ENCODE data around the gene KIF25. TPM values are rescaled to one million over a fixed set of nuclear protein-coding genes. Genes with fewer than 3 reads are reported as not detected.
"Not testable (repeated sequence)": the region's sequence is repeated elsewhere in the genome, so short reads cannot be mapped to it uniquely, and the experiment has no call there.

Gene KIF25
- total RNA-seq, 1 donor from 2014 or later = 0.05 TPM

DNA sequence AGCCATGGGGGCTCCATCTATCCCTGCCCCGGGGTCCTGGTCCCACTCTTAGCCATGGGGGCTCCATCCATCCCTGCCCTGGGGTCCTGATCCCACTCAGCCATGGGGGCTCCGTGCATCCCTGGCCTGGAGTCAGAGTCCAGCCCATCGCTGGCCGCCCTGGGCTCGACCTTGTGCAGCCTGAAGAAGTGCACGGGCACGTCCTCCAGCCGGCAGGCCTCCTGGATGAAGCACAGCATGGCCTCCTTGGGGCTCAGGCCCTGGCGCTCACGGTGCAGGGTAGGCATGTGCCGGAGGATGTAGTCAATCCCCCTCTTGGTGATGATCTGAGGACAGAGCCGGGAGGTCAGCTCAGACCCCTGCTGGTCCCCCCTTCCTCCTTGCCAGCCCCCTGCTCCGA lies 66.0 kb downstream of the KIF25 start:
- no peak for DNase-seq (ENCODE audit: low read depth)

DNA sequence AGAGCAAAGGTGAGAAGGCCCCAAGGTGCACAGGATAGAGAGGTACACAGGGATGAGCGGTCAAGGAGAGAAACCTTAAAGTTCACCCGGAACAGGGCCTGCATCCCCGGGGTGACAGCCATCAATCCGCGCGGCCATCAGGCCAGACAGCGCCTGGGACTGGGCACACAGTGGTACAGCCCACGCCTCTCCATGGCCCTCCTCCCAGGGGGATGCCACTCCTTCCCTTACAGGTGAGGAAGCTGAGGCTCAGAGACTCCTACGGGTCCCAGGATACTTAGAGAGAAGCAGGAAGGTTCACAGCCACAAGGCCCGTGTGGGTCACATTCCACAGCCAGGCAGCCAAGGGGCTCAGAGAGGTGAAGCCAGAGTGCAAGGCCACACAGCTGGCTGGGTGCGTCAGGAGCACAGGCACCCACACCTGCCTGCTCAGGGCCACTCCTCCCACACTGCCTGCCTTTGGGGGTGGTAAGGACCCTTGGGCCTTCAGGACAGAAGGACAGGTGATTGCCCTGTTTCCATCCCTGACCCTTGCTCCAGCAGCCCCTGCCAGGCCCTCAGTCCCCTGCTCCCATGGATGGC lies 66.8 kb downstream of the KIF25 start:
- no peak for DNase-seq (ENCODE audit: low read depth)

DNA sequence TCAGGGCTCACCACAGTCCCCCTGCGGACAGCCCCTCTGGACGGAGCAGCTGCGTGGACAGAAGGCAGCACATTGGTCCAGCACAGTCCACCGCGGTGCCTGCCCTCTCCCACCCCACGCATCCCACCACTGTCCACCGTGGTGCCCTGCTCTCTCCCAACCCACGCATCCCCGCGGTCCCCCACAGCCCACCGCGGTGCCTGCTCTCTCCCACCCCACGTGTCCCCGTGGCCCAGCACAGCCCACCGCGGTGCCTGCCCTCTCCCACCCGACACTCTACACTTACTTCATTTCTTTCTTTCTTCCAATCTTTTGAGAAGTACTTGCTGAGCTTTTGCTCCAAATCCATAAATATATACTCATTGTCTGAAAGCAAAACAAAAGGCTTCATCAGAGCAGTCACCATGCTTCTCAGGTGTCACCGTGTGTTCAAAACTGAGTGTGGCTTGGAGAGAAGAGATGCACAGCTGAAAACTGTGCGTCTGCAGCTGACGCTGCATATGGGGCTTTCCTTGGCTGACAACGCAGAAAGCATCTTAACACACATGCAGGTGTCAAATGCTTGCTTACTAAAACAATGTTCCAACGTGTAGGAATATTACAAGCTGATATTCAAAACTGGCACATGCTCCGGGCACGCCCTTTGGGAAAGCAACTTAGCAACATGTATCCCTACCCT lies 69.7 kb downstream of the KIF25 start:
- no peak for DNase-seq (ENCODE audit: low read depth)

DNA sequence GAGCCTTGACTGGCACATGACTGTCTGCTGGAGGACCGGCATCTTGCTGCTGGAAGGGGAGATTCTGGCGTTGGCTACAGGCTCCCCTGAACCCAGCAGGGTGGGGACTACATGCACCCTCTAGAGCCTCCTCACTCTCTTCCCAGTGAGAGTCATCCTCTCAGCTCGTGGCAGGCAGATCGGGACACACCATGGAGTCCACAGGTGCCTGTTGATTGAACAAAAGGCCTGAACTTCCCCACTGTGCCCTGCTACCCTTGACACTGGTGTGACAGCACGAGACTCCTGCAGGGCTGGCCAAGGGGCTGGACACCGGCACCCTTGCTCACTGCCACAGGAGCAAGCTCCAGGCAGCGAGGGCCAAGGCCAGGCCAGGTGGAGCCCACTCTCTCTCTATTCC lies 73.3 kb downstream of the KIF25 start:
- no peak for DNase-seq (ENCODE audit: low read depth)

DNA sequence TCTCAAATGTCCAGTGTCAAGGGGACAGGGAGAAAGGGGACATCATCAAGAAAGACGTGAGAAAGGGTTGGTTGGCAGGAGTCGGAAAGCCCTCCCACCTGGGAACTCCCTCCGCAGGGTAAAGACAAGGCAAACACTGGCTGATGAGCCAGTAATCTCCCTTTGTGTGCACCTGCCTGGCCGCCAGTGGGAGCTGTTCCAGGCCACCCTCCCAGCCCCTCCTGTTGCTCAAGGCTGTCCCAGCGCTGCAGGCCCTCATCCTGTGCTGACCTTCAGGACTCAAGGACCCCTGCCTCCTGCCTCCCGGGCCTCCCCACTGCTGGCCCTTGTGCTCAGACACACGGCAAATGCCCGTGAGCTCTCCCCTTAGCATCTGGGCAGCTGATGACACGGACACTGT lies 74.1 kb downstream of the KIF25 start:
- DNase-seq (ENCODE audit: low read depth) = no peak

DNA sequence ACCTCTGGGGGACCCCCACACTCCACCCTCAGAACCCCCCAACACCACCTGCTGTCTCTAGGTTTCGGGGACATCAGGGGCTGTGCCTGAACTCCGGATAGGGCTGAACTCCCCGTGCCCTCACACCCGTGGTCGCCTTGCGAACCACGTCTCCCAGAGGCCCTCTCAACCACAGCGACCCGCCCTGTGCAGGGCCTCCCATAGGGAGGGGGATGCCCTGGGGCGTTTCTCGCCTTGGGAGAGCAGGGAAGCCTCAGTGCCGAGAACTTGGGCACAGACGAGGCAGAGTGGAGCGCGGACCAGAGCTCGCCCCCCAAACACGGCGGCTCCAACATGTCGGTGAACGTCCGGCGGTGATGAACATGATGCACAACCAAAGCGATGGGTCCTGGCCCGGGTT lies 74.8 kb downstream of the KIF25 start:
- no peak for DNase-seq (ENCODE audit: low read depth)

DNA sequence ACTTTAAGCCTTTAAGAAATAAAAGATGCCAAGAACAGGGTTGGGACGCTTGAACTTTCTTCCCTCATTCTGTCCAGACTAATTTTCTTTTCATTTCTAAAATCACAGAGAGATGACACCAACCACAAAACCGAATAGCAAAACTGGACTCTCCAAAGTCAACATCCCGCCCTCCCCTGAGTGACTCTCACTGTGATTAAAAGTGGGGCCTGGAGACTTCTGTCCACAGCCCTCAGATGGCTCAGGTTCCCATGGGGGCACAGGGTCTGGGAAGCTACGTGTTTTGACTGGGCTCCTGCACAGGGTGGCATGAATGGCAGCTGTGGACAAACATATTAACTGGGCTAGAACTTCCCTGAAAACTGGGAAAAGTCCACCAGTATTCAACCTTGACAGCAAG lies 75.3 kb downstream of the KIF25 start:
- no peak for DNase-seq (ENCODE audit: low read depth)

DNA sequence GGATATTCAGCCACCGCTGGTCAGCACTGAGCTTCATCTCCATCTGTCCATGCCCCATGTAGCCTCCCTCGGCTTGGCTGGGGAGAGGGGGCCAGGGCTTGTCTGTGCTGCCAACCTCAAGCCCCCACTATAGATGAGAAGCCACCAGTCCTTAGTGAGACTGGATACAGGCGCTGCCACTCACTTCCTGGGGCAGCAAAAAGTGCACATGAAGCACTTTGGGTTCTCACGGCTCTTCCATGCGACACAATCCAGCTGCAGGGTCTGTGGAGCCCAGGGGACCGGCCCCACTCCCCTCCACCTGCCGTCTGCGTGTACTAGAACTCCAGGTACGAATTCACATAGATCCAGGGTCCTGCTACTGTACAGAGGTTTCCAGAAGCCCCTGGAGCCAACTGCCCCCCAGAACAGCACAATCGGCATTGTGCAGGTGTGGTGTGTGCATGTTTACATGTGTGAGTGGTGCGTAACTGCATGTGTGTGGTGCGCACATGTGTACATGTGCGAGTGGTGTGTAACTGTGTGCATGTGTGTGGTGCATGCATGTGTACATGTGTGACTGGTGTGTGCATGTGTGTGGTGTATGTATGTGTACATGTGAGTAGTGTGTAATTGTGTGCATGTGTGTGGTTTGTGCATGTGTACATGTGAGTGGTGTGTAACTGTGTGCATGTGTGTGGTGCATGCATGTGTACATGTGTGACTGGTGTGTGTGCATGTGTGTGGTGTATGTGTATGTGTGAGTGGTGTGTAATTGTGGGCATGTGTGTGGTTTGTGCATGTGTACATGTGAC lies 76.7 kb downstream of the KIF25 start:
- DNase-seq (ENCODE audit: low read depth) = no peak

DNA sequence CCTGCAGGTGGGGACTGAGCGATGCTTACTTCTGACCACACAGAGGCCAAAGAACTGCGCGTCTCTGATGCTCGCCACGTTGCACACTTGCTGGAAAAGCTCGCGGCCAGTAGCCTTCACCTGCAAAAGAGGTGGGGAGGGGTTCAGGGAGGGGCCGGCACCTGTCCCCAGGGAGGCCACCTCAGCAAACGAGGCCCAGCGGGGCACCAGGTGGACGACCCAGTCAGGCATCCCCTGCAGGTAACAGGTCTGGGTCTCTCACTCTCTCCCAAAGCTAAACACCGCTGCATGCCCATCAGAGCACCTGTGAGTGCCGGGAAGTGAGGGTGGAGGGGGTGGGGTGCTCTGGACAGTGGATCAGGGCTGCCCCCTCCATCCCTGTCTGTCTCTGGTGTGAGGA lies 77.7 kb downstream of the KIF25 start:
- no peak for DNase-seq (ENCODE audit: low read depth)

DNA sequence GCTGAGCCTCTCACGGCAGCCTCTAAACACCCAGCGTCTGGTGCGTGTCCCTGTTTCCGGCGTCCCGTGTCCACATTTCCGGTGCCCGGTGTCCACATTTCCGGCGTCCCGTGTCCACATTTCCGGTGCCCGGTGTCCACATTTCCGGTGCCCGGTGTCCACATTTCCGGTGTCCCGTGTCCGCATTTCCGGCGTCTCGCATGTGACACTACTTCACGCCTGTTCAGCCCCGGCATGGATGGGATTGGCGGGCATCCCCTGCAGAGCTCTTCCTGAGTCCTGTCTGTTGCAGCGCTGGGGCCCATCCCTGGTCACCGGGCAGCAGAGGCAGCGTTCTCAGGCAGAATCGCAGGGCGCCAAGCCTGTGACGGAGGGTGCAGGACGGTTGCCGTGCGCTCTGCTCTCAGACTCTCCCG lies 78.3 kb downstream of the KIF25 start:
- no peak for DNase-seq (ENCODE audit: low read depth)

DNA sequence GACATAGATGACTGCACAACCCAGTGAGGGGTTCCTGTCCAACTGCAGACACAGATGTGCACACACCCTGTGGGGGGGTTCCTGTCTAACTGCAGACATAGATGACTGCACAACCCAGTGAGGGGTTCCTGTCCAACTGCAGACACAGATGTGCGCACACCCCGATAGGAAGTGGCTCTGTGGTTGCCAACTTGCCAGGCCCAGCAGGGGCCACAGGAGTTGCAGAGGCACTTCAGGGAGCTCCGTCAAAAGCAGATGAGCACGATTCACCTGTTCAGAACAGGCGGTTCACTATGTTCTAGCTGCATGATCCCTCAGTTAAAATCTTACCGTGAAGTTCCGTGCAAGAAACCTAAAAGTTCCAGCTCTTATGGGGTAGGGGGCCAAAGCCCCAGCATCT lies 79.9 kb downstream of the KIF25 start:
- not testable (repeated sequence) for DNase-seq (ENCODE audit: low read depth)

DNA sequence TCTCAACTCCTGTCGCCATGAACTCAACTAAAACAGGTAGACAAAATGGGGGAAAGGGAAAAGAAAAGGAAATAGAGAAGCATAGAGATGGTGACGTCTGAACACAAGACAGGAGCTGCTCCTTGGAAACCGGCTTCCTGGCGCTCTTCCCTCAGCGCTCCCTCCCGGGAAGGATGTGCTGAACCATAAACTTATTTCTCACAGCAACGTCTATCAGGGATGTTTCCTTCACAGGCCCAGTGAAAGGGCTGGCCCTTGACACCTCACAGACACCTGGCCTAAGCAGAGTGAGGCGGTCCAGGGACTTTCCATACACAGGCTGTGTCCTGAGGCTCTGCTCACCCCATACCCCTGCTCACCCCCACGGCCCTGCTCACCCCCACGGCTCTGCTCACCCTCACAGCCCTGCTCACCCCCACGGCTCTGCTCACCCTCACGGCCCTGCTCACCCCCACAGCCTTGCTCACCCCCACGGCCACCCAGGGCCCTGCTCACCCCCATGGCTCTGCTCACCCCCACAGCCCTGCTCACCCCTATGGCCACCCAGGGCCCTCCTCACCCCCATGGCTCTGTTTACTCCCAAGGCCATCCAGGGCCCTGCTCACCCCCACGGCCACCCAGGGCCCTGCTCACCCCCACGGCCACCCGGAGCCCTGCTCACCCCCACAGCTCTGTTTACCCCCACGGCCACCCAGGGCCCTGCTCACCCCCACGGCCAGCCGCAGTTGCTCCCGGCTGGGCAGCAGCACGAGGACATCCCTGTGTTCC lies 80.9 kb downstream of the KIF25 start:
- peak; percentile 1 for DNase-seq (ENCODE audit: low read depth)

DNA sequence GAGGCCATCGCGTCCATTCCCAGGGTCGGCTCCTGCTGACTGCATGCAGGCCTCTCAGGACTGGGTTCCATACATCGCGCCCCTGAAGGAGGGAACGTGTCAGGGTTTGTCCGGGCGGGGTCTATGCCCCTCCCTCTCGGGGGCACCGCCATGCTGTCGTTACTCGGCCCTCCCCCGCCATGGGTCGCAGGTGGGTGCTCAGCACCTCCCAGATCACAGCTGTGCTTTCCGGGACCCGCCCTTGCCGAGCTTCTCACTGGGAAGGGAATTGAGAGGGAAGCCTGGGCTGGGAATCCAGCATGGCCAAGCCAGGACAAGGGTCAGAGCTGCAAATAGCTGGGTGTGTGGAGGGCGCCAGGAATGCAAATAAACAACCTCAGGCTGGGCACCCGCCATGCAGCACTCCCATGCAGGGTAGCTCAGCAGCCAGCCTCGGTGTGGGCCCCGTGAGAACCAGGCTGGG lies 81.5 kb downstream of the KIF25 start, which contains the start of gene FRMD1:
Gene FRMD1 (minus strand): TSS at position 270 of the 463 bp plus-strand sequence. CDS start 118 bp downstream, at position 152.
- peak; percentile 16 for DNase-seq (ENCODE audit: low read depth)

DNA sequence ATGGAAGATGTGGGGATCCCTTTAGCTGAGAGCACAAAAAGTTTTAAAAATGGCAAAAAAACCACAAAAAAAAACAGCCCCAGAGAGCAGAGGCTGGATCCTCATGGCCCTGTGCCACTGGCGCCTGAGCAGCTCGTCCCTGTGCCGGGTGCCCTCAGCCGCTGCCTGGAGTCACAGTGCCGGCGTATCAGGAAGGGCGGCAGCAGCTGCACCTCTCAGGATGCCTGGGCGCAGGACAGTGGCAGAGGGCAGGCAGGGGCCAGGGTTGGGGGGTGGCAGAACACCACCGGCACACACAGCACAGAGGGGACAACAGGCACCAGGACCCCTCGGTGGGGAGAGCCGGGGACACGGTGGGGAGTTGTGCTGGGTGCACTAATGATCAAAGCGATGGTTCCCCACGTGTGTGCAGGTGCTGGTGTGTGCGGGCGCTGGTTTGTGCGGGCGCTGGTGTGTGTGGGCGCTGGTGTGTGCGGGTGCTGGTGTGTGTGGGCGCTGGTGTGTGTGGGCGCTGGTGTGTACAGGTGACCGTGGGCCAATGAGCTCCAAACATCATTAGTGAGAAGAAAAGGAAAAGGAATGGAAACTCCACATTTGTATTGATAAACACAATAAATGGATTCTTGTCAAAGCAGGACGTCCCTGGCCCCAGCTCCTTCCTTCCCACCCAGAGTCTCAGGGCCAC lies 83.1 kb downstream of the KIF25 start:
- no peak for DNase-seq (ENCODE audit: low read depth)

DNA sequence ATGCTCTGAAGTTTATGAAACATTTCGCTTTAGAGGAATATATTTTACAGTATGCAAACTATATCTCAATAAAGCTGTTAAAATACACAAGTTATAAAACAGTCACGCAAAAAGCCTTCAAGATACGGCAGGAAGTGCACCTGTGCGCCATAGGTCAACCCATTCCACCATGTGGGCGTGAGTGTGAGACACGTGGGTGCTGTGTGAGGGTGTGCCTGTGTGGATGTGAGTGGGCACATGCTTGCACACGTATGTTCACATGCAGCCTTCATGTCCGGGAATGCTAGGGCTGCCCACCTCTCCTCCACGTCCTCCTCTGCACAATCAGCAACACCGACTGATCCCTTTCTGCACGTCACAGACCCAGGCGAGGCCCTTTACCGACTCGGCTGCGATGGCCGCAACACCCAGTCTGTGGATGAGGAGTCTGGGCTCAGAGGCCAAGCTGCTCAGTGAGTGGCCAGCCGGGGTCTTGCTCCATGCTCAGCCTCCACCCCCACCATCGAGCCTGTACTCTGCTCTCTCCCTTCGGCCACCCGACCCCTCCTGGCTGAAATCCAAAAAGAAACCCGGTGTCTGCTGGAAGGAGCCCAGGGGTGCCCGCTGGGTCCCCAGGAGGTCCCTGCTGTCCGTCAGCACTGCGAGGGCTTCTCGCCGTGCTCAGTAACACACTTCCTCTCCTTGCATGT lies 84.5 kb downstream of the KIF25 start:
- no peak for DNase-seq (ENCODE audit: low read depth)

DNA sequence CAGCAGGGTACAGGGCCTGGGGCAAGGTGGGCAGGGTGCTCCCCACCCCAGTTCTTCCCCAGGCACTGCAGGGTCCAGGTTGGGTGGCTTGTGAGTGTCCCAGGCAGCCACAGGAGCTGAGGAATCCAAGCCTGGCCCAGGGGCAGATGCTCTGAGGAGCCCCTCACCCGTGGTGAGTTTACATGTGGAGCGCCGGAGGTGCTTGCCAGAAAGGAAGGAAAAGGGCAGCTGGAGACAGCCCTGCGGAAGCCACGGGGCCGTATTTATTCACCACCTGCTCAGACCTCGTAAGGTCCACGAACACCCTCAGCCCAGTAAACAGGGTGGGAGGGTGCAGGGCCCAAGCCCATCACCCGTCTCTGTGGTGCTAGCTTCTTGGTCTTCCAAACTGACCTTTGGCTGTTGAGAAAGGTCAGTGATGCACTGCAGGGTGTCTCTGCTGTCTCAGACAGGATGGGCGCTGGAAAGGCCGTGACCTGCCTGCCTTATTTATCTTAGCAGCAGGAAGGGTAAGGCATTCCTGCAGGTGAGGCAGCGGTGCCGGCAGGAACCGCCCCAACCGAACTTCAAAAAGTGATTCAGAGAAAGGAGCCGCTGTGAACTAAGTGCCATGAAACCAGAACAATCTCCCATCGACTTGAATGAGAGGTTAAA lies 85.5 kb downstream of the KIF25 start:
- DNase-seq (ENCODE audit: low read depth) = no peak

DNA sequence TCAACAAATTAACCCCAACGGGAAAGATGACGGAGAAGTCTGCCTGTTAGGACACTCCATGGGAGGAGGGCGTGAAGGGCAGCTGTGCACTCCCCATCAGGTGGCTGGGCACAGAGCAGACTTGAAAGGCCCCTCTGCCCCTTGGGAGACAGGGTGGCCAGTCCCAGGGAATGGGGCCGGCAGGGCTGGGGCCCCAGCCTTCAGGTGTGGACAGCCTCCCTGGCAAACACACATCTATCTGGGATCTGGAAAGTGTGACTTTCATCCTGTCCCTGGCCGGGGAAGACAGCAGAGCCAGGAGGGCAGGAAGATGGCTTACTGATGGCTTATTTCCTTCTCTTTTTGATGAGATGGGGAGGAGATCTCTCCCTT lies 86.0 kb downstream of the KIF25 start:
- DNase-seq (ENCODE audit: low read depth) = no peak

DNA sequence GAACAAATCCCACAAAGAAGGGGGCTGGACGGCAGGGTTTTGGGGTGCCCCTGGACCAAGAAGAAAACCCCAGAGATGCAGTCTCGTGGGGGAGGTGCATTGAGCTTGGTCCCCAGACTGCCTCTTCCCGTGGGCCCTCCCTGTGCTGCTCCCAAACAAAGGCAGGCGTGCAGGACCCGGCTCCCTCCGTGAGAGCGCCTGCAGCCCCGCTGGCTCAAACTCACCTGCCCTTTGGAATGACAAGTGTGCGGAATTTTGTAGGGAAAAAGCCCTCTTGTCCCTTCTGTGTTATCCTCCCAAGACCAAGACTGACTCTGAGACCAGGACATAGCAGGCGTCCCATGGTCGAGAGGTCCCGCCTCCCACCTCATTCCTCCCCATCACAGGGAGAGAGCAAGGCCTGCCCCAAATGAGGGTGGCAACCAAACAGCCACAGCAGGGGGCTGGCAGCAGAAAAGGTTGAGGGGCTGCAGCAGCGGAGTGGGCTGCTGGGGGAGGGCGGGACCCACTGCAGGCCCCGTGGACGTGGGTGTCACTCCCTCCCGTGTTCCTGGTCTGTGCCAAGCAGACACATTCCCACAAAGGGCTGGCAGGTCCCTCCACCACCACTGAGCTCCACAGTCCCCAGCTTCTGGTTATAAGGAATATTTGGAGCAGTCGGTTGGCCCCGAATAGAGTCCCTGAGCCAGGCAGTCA lies 87.1 kb downstream of the KIF25 start:
- DNase-seq (ENCODE audit: low read depth) = no peak

DNA sequence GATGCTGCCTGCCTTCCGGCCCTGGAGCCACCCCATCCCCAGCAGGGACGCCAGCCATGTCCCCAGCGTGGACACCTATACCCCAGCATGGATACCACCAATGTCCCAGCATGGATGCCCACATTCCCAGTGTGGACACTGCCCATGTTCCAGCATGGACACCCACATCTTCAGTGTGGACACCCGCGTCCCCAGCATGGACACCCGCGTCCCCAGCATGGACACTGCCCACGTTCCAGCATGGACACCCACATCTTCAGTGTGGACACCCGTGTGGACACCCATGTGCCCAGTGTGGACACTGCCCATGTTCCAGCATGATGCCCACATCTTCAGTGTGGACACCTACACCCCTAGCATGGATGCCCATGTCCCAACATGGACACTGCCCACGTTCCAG lies 88.6 kb downstream of the KIF25 start:
- no peak for DNase-seq (ENCODE audit: low read depth)

DNA sequence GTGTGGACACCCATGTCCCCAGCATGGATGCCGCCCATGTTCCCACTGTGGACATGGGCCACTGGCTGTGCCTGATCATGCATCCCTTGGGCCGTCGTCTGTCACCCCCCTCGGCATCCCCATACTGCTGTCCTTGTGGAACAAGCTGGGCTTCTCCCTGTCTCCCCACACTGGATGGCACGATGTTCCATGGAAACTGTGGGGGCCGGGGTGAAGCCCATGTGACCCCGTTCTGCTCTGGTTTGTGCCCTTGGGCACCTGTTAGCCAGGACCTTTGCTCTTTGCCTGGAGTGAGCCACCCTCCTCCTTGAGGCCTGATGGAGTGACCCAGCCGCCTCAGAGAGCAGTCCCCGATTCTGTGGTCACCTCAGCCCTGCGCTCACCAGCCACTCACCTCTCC lies 89.1 kb downstream of the KIF25 start:
- DNase-seq (ENCODE audit: low read depth) = no peak

Data from renal cortical epithelial cell (primary cell).